Cardiac atrium fibroblast (primary cell): ENCODE measurements around the gene MRPL2. TPM values are rescaled to one million over a fixed set of nuclear protein-coding genes. Genes with fewer than 3 reads are reported as not detected.

Source experiments
- total RNA-seq: library from RNA; depleted of rRNA; stranded (reverse); fragments of >200 nt; gene quantifications from 2 replicates; pipeline ENCODE4 v1.2.3, GENCODE V29; 2015

MRPL2 gene
- total RNA-seq, result 14.3 and 17.7 TPM in 2 replicates

GRCh38 chr6:43059168-43060033 is at the start of gene MRPL2, which contains the start of gene KLC4:
Gene MRPL2, minus strand, starts transcription at chr6:43059434. Its CDS starts 53 bp downstream, at chr6:43059381.
Gene KLC4, plus strand, starts transcription at chr6:43059631. Its CDS starts 1,705 bp downstream, at chr6:43061336.

GRCh38 chr6:43075670-43076463 is 16.6 kb upstream of the MRPL2 start, which contains the start of gene PTK7:
Gene PTK7, plus strand, starts transcription at chr6:43076314. Its CDS starts 175 bp downstream, at chr6:43076489.

GRCh38 chr6:43053545-43054205 is 5.6 kb downstream of the MRPL2 start, which contains the start of gene CUL7:
Gene CUL7, minus strand, starts transcription at chr6:43053851. Its CDS starts 1,063 bp downstream, at chr6:43052788.

GRCh38 chr6:43021270-43022047 is 37.8 kb downstream of the MRPL2 start, which contains the start of gene RRP36:
Gene RRP36, plus strand, starts transcription at chr6:43021623. Its CDS starts 32 bp downstream, at chr6:43021655.

GRCh38 chr6:43013843-43014433 is 45.3 kb downstream of the MRPL2 start, which contains the start of the genes KLHDC3 and MEA1:
Gene KLHDC3, plus strand, starts transcription at chr6:43014249. Its CDS starts 2,944 bp downstream, at chr6:43017193.
Gene MEA1, minus strand, starts transcription at chr6:43013946. Its CDS starts 133 bp downstream, at chr6:43013813.

Other genes starting within 250 kb of the MRPL2 start
- gene RPL7L1, start 179.8 kb downstream of the MRPL2 start, total RNA-seq, result 95.1 and 98.3 TPM in 2 replicates
- gene PTCRA, start 143.4 kb downstream of the MRPL2 start, total RNA-seq, result not detected in 2 replicates
- 24.3 and 26.7 TPM in 2 replicates for gene CNPY3, start 130.0 kb downstream of the MRPL2 start, total RNA-seq
- not detected in 2 replicates for gene GNMT, start 98.7 kb downstream of the MRPL2 start, total RNA-seq
- 11.0 and 16.2 TPM in 2 replicates for gene PEX6, start 80.3 kb downstream of the MRPL2 start, total RNA-seq
- 35.6 and 39.7 TPM in 2 replicates for gene PPP2R5D, start 74.9 kb downstream of the MRPL2 start, total RNA-seq
- 75.2 and 88.8 TPM in 2 replicates for gene MEA1, start 45.5 kb downstream of the MRPL2 start, total RNA-seq
- gene KLHDC3, start 45.2 kb downstream of the MRPL2 start, total RNA-seq, result 99.6 and 118 TPM in 2 replicates
- gene RRP36, start 37.8 kb downstream of the MRPL2 start, total RNA-seq, result 68.4 and 69.9 TPM in 2 replicates
- 27.1 and 30.5 TPM in 2 replicates for gene CUL7, start 5.6 kb downstream of the MRPL2 start, total RNA-seq
- gene KLC4, start 197 bp upstream of the MRPL2 start, total RNA-seq, result 9.4 and 13.6 TPM in 2 replicates
- gene PTK7, start 16.9 kb upstream of the MRPL2 start, total RNA-seq, result 82.6 and 84.1 TPM in 2 replicates
- gene SRF, start 111.8 kb upstream of the MRPL2 start, total RNA-seq, result 21.5 and 27.3 TPM in 2 replicates
- gene CUL9, start 122.8 kb upstream of the MRPL2 start, total RNA-seq, result 10.9 and 16.4 TPM in 2 replicates
- 60.7 and 96.4 TPM in 2 replicates for gene DNPH1, start 170.0 kb upstream of the MRPL2 start, total RNA-seq
- not detected in 2 replicates for gene TTBK1, start 184.0 kb upstream of the MRPL2 start, total RNA-seq
- not detected in 2 replicates for gene SLC22A7, start 238.8 kb upstream of the MRPL2 start, total RNA-seq
- not detected in 2 replicates for gene CRIP3, start 249.4 kb upstream of the MRPL2 start, total RNA-seq